NCI-H446 (cell line): Measurements from ENCODE around the gene COL4A1.
"Not testable (repeated sequence)": the region's sequence is repeated elsewhere in the genome, so short reads cannot be mapped to it uniquely, and the experiment has no call there.

ENCODE experiments used
- DNase-seq, 2 experiments: peaks; one replicate each; lab custom pipeline; 2025; lab: John Stamatoyannopoulos, UW

COL4A1 gene

GRCh38 chr13:110115591-110115990 lies 191.4 kb downstream of the COL4A1 start:
- DNase-seq = no peak

DNA sequence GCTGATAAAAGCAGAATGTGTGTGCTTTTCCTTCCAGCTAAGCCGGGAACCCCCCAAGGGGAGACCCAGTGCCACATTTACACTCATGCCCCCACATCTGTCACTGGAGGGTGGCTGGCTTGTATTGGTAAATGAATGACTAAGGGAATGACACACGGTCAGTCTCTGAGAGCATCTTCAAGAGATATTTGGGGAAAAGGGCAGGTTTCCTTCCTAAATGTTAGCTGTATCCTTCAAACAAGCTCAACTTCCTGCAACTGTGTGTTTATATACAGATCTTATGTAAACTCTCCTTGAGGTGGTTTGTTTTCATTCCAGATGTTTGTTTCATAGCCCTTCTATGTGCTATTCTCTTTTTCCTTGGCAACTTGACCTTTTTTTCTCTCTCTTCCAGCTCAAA lies 192.6 kb downstream of the COL4A1 start:
- no peak for DNase-seq

- no peak for DNase-seq
These were observed 193.6 kb downstream of the COL4A1 start for GRCh38 chr13:110113284-110113764.

DNA sequence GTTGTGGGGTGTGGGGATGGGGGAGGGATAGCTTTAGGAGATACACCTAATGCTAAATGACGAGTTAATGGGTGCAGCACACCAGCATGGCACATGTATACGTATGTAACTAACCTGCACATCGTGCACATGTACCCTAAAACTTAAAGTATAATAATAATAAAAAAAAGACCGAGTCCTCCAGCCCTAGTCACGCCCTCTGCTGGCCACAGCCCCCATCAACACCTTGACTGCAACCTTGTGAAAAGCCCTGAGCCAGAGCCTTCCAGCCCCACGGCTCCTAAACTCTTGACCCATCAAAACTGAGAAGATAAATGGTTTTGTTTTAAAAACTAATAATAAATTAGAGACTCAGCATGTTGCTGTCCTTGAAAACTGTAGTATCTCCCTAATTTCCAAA lies 194.6 kb downstream of the COL4A1 start:
- DNase-seq = not testable (repeated sequence)

- no peak for DNase-seq
These were observed 196.2 kb downstream of the COL4A1 start for GRCh38 chr13:110110783-110111182.

GRCh38 chr13:110109910-110110309 lies 197.0 kb downstream of the COL4A1 start:
- no peak for DNase-seq

DNA sequence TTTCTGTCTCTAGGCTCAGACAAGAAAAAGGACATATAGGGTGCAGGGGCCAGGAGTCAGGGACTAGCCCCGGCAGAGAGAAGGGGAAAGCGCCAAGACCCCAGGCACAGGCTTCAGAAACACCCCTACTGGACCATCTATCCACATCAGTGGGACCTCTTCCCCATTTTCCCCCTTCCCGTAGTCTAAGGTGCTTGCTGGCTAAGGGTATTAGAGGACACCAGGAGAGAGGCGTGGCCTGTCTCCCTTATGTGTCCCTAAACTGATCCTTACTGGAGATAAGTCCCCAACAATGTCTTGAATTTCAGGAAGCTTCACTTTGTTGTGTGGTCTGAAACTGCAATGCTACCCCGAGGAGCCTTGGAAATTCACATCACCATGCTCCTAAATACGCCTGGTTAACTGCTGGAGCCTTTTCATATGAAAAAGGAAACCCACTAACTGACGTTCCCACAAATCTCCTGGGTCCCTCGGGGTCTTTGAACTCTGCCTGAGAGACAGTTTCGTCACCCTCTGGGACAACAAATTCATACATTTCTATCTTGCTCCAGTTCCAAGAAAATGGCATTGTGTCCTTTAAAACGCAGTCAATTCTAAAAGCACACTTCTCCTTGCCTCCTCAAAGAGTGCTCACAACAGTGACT lies 197.7 kb downstream of the COL4A1 start:
- no peak for DNase-seq

DNA sequence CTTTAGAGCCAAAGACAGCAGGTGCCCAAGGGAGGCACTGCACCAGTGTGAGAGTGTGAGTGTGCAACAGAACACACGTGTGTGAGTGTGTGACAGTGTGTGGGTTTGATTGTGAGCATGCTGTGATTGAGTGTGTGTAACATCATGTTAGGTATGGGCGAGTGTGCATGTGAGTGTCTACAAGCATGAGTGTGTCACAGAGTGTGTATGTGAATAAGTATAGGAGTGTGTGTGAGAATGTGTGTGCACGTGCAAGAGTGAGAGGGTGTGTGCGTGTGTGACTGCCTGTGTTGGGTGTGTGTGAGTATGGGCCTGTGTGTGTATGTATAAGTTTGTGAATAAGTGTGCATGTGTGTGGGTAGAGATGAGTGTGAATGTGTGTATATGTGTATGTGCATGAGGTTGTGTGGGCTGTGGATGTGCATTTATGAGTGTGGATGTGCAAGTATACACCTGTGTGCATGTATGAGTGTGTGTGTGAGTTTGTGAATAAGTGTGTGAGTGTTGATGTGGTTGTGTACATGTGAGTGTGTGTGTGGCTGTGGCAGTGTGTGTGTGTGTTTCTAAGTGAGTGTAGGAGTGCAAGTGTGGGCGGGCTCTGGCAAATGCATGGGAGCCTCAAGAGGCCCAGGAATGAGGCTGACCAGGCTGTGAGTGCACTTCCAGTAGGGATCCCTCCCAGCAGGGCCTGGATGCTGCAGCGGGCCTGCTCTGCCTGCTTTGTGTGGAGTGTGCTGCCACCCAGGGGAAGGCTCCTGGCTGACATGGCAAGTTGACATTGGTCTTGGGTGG lies 198.4 kb downstream of the COL4A1 start:
- no peak for DNase-seq

DNA sequence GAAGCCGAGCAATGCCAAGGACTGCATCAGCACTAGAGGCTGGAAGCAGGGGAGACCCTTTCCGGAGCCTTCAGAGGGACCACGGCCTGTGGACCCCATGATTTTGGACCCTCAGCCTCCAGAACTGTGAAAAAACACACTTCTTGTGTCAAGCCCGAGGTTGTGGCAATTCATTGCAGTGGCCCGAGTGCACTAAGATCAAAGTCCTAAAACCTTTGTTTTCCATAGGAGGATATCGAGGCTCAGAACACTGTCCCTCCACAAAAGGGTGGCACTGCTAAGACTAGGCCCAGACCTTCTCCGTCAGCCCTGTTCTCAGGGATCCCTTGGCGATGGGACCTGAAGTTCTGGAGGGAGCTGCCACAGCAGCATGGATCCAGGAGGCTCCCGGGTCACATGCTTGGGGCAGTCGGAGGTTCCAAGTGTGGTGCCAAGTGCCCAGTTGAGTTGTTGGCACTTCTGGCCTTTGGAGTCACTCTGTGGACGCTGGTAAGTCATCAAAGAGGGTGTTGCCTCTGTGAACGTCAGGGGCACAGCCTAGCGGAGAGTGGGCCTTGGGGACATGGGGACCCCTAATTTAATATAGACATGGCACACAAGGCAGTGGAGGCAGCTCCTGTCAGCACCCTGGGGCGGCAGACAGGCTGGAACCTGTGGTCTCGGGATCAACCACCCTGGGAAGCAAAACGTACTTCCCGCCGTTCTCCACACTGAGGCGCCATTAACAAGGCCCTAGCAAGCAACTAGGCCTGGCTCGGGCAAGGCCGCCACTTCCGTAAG lies 199.2 kb downstream of the COL4A1 start:
- no peak for DNase-seq

- no peak for DNase-seq
These were observed 200.2 kb downstream of the COL4A1 start for GRCh38 chr13:110106726-110107125.

DNA sequence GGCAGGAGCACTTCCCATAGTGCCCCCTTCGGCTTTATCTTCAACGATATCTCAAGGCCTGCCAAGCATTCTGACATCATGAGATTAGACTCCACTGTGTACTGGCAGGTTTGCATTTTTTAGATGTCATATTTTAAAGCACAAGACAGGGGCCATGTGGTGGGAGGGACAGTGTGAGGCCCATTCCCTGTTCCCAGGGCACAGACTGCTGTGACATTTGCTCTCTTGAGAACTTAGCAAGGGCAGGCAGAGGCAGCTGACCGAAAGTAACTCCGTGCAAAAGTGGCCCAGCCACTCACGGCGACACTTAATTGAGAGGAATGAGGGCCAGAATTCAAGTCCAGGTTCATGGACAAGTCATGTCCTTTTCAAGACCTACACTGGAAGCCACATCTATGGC lies 201.8 kb downstream of the COL4A1 start:
- DNase-seq = no peak

DNA sequence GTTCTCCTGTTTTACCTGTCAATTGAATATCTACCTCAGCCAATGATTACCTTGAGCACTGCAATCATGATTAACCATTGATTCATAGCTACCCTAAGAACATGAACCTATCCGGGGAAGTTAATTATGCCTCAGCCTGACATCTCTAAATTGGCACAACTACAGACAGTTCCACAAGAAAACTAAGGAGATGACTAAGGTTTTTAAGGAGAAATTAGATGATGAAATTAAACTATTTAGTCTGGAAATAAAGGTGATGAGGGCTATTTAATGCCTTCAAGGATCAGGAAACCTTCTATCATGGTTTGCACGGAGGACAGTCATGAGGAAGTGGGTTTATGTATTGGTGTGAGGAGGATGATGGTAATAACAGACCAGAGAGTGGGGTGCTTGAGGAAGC lies 203.4 kb downstream of the COL4A1 start:
- DNase-seq = no peak

- DNase-seq = no peak
These were observed 203.9 kb downstream of the COL4A1 start for GRCh38 chr13:110103026-110103425.

DNA sequence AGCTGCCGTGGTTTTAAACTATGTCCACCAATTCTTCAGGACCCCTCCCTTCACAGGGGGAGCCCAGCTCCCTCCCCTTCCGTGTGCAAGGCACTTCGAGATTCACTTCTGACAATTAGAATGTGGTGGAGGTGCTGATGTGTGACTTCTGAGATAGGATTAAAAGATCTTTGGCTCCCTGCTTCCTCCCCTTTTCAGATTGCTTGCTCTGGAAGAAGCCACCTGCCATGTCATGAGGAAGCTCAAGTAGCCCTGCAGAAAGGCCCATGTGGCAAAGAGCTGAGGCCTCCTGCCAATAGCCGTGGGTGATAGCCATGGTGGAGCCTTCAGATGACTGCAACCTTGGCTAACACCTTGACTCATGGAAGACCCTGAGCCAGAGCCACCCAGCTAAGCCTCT lies 204.9 kb downstream of the COL4A1 start:
- no peak for DNase-seq

- DNase-seq = no peak
These were observed 207.0 kb downstream of the COL4A1 start for GRCh38 chr13:110099922-110100321.
